ENCODE measurements around the gene PLEKHO2.

GRCh38 chr15:64861331-64861730 lies 19.6 kb downstream of the PLEKHO2 start:
- no peak for TF ChIP-seq ASH2L (IDR thresholded peaks at IDR 0.05; ENCODE audit: borderline replicate concordance, low read depth)
- no peak for TF ChIP-seq POLR2AphosphoS5 (IDR thresholded peaks at IDR 0.05; ENCODE audit: low read length)
- no peak for TF ChIP-seq ZNF687 (IDR thresholded peaks at IDR 0.05)
- TF ChIP-seq E4F1 (IDR thresholded peaks at IDR 0.05; ENCODE audit: borderline replicate concordance, partially characterized antibody): no peak
- no peak for TF ChIP-seq CEBPB (IDR thresholded peaks at IDR 0.05; ENCODE audit: borderline replicate concordance in 1 of 2, low read depth in 2 of 2, low read length in 2 of 2)
- TF ChIP-seq DPF2 (IDR thresholded peaks at IDR 0.05): no peak
- no peak for TF ChIP-seq CTCF (IDR thresholded peaks at IDR 0.05 in 2 of 3, conservative IDR thresholded peaks at IDR 0.05 in 1 of 3; ENCODE audit: control insufficient read depth in 2 of 3, extremely low read depth in 1 of 3, insufficient read depth in 1 of 3, low read depth in 3 of 3, low read length in 3 of 3)
- TF ChIP-seq HCFC1 (IDR thresholded peaks at IDR 0.05; ENCODE audit: low read length): no peak
- no peak for TF ChIP-seq EZH2 (IDR thresholded peaks at IDR 0.05; ENCODE audit: borderline replicate concordance, control insufficient read depth, low read depth, low read length)
- TF ChIP-seq MEF2A (IDR thresholded peaks at IDR 0.05; ENCODE audit: insufficient read depth, low read depth, low read length): no peak
- TF ChIP-seq MYC (IDR thresholded peaks at IDR 0.05; ENCODE audit: insufficient read depth, insufficient read length, insufficient replicate concordance, low read length, severe bottlenecking): no peak
- no peak for TF ChIP-seq TCF12 (IDR thresholded peaks at IDR 0.05; ENCODE audit: low read depth, low read length)
- TF ChIP-seq CHD2 (IDR thresholded peaks at IDR 0.05; ENCODE audit: borderline replicate concordance, low read depth, low read length): no peak
- no peak for TF ChIP-seq GABPA (IDR thresholded peaks at IDR 0.05; ENCODE audit: low read depth)
